GM18861 (cell line): ENCODE results near the gene NOL6.
"Not testable (repeated sequence)": the region's sequence is repeated elsewhere in the genome, so short reads cannot be mapped to it uniquely, and the experiment has no call there.

Experiments
- ATAC-seq: cut with Tn5 transposase; IDR thresholded peaks from one replicate; pipeline ENCODE4 v1.9.1; 2021; ENCODE audit not compliant: unreplicated experiment

Gene NOL6

GRCh38 chr9:33436445-33436844 is 37.3 kb downstream of the NOL6 start:
- ATAC-seq = no peak

DNA sequence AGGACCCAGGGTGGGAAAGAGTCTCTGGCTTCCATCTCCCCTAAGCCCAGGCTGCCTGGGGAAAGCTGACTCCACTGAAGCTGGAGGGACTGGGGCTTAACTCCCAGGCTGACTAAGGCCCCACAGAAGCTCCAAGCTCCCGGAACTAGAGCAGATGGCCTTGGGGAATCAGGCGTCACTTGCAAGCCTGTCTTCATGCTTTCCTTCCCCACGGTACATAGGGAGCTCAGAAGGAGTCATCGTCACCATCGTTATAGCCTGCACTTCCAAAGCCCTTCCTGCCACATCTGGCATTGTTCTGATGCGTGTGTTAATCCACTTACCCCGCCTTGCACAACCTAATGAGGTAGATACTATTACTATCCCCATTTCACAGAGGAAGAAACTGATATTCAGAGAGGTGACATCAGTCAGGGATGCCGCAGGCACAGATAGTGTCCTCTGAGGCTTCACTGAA is 37.9 kb downstream of the NOL6 start:
- no peak for ATAC-seq

- no peak for ATAC-seq
Observed at GRCh38 chr9:33434317-33435105, 39.2 kb downstream of the NOL6 start.

GRCh38 chr9:33433871-33434270 is 39.9 kb downstream of the NOL6 start:
- ATAC-seq = no peak

DNA sequence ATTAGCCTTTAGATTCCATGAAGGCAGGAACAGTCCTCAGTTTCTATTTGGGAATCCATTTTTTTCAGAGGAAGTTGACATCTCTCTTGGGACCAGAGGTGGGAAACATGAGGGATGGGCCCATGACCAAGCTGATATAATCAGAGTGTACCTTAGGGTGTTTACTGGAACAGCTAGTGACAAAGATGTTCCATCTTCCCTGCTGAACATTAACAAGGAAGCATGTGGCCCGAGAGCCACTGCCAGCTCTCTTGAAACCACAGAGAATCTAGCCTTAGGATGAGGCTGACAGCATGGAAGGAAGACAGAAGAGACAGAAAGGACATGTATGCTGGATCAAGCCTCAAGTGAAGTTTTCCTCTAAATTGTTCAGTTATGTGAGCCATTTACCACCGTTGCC is 42.3 kb downstream of the NOL6 start:
- ATAC-seq = no peak

- no peak for ATAC-seq
Observed at GRCh38 chr9:33430942-33431341, 42.8 kb downstream of the NOL6 start.

DNA sequence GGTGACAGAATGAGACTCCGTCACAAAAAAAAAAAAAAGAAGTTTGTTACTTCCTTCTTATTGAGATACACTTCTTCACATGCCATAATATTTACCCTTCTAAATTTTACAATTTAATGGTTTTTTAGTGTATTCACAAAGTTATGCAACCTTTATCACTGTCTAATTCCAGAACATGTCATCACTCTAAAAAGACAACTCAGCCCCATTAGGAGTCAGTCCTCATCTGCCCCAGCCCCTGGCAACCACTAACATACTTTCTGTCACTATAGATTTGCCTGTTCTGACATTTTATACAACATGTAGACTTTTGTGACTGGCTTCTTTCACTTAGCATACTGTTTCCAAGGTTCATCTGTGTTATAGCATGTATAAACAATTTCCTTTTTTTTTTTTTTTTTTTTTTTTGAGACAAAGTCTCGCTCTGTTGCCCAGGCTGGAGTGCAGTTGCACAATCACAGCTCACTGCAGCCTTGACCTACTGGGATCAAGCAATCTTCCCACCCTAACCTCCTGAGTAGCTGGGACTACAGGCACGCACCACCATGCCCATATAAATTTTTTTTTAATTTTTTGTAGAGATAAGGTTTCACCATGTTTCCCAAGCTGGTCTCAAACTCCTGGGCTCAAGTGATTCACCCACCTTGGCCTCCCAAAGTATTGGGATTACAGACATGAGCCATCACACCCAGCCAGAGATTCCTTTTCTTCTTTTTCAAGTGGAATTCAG is 44.3 kb downstream of the NOL6 start:
- ATAC-seq = no peak

DNA sequence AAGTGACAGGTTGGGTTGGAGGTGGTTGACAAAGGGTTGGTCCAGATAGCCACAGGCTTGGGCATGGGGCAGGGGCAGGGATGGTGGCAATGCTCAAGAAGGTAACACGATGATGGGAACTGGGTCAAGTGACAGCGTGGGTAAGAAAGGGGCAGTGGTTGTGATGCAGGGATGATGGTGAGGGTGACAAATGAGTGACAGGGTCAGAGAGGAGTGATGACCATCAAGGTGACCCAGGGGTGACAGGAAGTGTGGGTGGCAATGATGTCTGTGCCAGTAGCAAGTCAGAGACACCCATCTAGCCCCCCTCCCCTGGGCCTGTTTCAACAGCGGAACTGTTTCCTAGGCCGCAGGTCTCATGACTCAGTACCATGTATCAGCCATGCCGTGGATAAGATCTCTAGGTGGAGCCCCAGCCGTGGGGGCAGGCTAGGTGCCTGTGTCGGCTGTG is 46.9 kb downstream of the NOL6 start:
- no peak for ATAC-seq

DNA sequence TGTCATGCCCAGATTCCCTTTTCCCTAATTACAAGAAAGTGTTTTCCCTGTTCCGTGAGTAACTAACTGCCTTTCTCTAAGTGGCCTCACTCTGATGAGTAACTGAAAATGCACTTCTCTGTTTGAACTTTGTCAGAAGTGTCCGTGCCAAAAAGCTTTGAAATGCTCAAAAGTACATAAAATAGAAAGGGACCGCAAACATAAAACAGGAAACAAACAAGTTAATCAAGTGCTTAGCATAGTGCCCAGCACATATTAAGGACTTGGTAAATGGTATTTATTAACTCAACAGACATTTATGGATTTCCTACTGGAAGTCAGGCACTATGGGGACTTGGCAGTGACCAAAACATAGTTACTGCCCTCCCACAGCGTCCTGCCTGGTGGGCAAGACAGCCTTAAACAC is 48.6 kb downstream of the NOL6 start:
- no peak for ATAC-seq

GRCh38 chr9:33424492-33424891 is 49.2 kb downstream of the NOL6 start:
- not testable (repeated sequence) for ATAC-seq

DNA sequence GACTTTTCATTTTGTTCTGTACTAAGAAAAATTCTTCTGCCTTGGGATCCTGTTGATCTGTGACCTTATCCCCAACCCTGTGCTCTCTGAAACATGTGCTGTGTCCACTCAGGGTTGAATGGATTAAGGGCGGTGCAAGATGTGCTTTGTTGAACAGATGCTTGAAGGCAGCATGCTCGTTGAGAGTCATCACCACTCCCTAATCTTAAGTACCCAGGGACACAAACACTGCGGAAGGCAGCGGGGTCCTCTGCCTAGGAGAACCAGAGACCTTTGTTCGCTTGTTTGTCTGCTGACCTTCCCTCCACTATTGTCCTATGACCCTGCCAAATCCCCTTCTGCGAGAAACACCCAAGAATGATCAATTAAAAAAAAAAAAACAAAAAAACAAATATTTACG is 49.7 kb downstream of the NOL6 start:
- not testable (repeated sequence) for ATAC-seq

DNA sequence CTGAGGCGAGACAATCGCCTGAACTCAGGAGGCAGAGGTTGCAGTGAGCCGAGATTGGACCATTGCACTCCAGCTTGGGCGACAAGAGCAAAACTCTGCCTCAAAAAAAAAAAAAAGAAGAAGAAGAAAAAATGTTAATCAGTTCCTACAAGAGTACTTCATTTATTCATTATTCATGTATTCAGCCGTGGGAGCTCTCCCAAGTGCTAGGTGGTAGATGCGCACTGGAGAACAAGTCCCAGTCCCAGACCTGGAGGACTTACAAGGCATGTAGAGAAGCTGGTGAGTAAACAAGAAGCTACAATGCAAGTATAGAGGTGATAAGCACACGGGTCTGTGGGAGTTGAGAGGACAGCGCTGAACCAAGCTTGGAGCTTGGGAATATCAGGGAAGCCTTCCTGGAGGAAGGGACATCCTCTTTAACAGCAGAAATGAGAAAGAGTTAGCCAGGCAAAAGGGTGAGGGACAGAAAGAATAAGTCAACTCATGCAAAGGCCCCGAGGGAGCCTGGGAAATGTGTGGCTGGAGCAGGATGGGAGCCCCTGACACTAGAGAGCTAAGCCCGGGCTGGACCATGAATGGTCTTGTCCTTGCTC is 53.9 kb downstream of the NOL6 start:
- no peak for ATAC-seq

DNA sequence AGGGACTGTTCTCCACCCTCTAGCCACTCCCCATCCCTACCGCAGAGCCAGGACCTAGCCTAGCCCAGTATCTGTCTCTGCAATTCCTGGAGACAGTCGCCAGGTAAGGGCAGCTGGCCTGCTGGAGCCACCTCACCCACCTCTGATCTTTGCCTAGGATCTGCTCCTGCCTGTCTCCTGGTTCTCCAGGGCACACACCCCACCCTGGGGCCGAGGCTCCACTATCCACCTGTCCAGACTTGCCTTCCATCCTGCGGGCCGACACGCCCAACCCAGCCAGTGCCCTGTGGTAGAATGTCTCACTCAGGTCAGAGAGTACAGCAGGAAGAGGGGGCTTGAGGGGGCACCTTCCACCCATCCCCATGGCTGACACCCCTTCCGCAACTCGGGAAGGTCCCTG is 55.6 kb downstream of the NOL6 start:
- ATAC-seq = no peak

- no peak for ATAC-seq
Observed at GRCh38 chr9:33416996-33417395, 56.7 kb downstream of the NOL6 start.

GRCh38 chr9:33415501-33416038 is 58.2 kb downstream of the NOL6 start:
- no peak for ATAC-seq

- ATAC-seq = no peak
Observed at GRCh38 chr9:33414889-33415500, 58.7 kb downstream of the NOL6 start.

DNA sequence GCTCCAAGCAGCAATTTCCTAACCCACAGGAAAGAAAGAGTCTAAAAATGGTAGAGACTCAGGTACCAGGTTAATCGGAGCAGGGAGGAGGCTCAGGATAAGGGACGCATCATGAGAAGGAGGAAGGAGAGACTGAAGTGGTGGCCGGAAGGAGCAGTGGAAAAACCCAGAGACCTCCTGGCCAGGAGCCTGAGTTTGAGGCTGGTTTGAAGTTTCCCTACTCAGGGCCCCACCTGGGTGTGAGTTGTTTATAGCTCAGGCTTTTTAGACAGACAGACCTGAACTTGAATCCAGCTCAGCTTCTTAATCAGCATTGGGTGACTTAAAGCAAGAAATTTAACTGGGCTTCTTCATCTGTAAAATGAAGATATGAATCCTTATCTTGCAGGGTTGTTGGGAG is 59.5 kb downstream of the NOL6 start:
- ATAC-seq = no peak
